Measurements from ENCODE around the gene TMUB2. TPM values are rescaled to one million over a fixed set of nuclear protein-coding genes. Genes with fewer than 3 reads are reported as not detected.

TMUB2 gene
- total RNA-seq, 1 donor from 2014 or later: 25.5 TPM

- DNase-seq (ENCODE audit: low read depth in 2 of 2): no peak
These were observed 16.0 kb downstream of the TMUB2 start for GRCh38 chr17:44202756-44203155.

GRCh38 chr17:44203731-44204440, 17.1 kb downstream of the TMUB2 start:
- peak in 1 of 2 donors; percentile 58 for DNase-seq (ENCODE audit: low read depth in 2 of 2)

- DNase-seq (ENCODE audit: low read depth in 2 of 2): peak in 1 of 2 donors; percentile 27
These were observed 17.7 kb downstream of the TMUB2 start for GRCh38 chr17:44204441-44204882.

- DNase-seq (ENCODE audit: low read depth in 2 of 2): no peak
These were observed 19.4 kb downstream of the TMUB2 start for GRCh38 chr17:44205962-44206824.

- DNase-seq (ENCODE audit: low read depth in 2 of 2): no peak
These were observed 20.0 kb downstream of the TMUB2 start for GRCh38 chr17:44206825-44207155.

GRCh38 chr17:44207319-44207718, 20.5 kb downstream of the TMUB2 start:
- no peak for DNase-seq (ENCODE audit: low read depth in 2 of 2)

- no peak for DNase-seq (ENCODE audit: low read depth in 2 of 2)
These were observed 21.0 kb downstream of the TMUB2 start for GRCh38 chr17:44207743-44208142.

- DNase-seq (ENCODE audit: low read depth in 2 of 2): no peak
These were observed 23.1 kb downstream of the TMUB2 start for GRCh38 chr17:44209786-44210341.

GRCh38 chr17:44210342-44211192, 23.8 kb downstream of the TMUB2 start:
- DNase-seq (ENCODE audit: low read depth in 2 of 2): peak; percentile 71 to 93

GRCh38 chr17:44211281-44212265, 24.8 kb downstream of the TMUB2 start:
- no peak for DNase-seq (ENCODE audit: low read depth in 2 of 2)

GRCh38 chr17:44212507-44213402, 26.0 kb downstream of the TMUB2 start:
- no peak for DNase-seq (ENCODE audit: low read depth in 2 of 2)

- DNase-seq (ENCODE audit: low read depth in 2 of 2): no peak
These were observed 26.8 kb downstream of the TMUB2 start for GRCh38 chr17:44213403-44214229.

- no peak for DNase-seq (ENCODE audit: low read depth in 2 of 2)
These were observed 27.4 kb downstream of the TMUB2 start for GRCh38 chr17:44214230-44214494.

GRCh38 chr17:44214896-44215295, 28.1 kb downstream of the TMUB2 start:
- DNase-seq (ENCODE audit: low read depth in 2 of 2): no peak

- DNase-seq (ENCODE audit: low read depth in 2 of 2): no peak
These were observed 29.4 kb downstream of the TMUB2 start for GRCh38 chr17:44216173-44216572.

GRCh38 chr17:44216694-44217093, 29.9 kb downstream of the TMUB2 start:
- no peak for DNase-seq (ENCODE audit: low read depth in 2 of 2)

- no peak for DNase-seq (ENCODE audit: low read depth in 2 of 2)
These were observed 31.1 kb downstream of the TMUB2 start for GRCh38 chr17:44217738-44218343.

All from dermis microvascular lymphatic vessel endothelial cell (primary cell).